GM21367 (cell line): ENCODE measurements around the gene KRT8.
"Not testable (repeated sequence)": the region's sequence is repeated elsewhere in the genome, so short reads cannot be mapped to it uniquely, and the experiment has no call there.

ENCODE experiments used
- ATAC-seq: cut with Tn5 transposase; IDR thresholded peaks from one replicate; pipeline ENCODE4 v1.9.1; 2021; ENCODE audit not compliant: unreplicated experiment

The KRT8 gene

DNA sequence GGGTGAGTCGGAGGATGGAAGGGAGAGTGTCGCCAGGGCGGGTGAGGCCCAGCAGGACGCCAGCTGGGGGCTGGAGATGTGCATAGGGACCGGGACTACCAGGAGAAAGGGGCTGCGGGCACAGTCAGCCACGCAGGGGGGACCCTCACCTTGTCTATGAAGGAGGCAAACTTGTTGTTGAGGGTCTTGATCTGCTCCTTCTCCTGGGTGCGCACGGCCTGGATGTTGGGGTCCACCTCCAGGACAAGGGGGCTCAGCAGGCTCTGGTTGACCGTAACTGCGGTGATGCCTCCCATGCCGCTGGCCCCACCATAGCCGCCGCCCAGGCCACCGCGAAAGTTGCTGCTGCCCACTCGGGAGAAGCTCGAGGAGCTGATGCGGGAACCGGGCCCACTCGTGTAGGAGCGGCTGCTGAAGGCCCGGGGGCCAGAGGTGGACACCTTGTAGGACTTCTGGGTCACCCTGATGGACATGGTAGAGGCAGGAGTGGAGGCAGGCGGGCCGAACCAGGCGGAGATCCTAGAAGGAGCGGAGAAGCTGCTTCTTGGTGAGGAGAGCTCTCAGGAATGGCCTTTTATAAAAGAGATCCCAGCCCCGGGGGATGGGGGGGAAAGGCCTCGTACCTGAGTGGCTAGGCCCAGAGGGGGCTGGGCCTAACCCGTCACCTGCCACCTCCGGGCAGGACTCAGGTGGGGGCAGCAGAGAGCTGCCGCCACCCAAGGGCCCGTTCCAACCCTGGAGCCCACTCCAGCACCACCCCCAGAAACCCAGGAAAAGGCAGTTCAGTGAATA lies at the start of gene KRT8:
TSS of gene KRT8 (minus strand) at position 568 of the 792 bp plus-strand sequence. CDS start at position 473, 95 bp downstream.
- ATAC-seq: not testable (repeated sequence)

DNA sequence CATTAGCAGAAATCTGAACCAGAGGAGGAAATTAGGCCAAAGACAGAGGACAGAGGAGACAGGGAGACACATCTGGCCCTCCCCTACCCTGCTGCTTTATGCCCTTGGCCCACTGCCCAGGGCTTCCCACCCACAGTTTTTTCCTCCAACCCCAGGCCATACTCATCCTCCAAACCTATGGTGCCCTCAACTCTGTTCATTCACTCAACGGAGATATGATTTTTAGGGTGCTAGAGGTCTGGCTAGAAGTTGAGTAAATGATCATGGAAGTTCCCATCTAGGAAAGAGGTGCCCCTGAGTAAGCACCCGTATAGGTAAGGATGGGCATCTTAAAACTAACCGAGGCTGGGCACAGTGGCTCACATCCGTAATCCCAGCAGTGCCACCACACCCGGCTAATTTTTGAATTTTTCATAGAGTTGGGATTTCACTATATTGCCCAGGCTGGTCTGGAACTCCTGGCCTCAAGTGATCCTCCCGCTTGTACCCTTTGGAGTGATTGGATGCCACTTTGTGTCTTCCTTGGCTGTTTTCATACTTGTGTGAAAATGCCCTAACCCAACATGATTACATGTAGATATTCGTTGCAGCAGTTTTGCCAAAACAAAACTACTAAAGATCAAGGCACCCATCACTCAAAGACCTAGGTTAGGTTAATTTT lies 48.4 kb upstream of the KRT8 start:
- no peak for ATAC-seq

DNA sequence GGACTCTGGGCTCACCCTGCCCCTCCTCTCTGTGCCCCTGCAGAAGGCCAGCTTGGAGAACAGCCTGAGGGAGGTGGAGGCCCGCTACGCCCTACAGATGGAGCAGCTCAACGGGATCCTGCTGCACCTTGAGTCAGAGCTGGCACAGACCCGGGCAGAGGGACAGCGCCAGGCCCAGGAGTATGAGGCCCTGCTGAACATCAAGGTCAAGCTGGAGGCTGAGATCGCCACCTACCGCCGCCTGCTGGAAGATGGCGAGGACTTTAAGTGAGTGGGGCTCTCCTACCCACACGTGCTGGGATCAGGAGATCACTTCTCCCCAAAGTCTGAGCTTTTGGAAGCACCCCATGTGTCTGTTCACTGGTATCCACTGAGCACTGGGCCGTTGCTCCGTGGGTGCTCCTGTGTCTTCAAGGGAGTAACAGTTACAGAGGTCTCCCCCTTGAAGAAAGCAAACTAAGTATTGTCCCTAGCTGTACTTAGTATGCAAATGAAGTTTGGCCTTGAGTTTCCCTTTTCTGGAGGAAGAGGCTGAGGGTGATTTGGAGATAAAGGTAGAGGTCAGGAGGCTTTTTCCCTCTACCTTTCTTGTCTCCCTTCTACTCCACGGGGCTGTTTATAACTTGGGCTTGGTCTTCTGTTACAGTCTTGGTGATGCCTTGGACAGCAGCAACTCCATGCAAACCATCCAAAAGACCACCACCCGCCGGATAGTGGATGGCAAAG lies 47.4 kb upstream of the KRT8 start:
- no peak for ATAC-seq

DNA sequence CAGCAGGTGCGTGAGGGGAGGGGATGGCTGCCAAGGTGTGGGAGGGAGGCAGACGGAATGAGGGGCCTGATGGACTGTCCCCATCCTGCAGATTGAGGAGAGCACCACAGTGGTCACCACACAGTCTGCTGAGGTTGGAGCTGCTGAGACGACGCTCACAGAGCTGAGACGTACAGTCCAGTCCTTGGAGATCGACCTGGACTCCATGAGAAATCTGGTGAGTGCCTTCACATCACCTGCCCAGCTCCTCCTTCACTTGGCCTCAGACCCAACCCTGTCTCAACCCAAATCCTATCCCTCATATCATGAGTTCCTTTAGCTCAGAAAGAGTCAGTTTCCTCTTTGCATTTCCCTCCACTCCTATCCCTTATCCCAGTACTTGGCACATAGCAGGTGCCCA lies 46.8 kb upstream of the KRT8 start:
- no peak for ATAC-seq

DNA sequence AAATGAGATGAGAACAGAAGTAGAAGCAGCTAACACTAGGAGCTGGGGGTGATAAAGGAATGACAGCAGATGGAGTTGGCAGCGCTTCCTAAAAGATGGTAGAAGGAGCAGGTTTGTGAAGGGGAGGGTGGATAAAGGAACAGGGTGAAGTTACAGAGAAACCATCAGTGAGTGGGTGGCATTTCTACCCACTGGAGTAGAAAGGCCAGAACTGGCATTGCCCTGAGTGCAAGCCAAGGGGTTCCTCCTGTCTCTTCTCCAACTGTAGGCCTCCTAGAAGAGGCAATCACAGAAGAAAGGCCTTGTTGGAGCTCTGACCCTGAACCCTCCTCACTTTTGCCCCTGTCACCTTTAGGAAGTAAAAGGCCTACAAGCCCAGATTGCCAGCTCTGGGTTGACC lies 46.2 kb upstream of the KRT8 start:
- no peak for ATAC-seq

DNA sequence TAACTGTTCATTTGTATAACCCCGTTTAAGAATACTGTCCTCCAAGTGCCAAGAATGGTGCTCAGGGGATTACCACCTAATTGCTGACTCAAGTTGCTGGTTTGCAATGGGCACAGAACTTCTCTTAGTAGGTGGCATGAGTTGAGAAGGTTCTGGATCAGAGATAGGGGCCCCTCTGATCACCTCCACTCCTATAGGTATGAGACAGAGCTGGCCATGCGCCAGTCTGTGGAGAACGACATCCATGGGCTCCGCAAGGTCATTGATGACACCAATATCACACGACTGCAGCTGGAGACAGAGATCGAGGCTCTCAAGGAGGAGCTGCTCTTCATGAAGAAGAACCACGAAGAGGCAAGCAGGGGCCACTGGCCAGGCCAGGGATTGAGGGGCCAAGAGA lies 45.7 kb upstream of the KRT8 start:
- no peak for ATAC-seq

DNA sequence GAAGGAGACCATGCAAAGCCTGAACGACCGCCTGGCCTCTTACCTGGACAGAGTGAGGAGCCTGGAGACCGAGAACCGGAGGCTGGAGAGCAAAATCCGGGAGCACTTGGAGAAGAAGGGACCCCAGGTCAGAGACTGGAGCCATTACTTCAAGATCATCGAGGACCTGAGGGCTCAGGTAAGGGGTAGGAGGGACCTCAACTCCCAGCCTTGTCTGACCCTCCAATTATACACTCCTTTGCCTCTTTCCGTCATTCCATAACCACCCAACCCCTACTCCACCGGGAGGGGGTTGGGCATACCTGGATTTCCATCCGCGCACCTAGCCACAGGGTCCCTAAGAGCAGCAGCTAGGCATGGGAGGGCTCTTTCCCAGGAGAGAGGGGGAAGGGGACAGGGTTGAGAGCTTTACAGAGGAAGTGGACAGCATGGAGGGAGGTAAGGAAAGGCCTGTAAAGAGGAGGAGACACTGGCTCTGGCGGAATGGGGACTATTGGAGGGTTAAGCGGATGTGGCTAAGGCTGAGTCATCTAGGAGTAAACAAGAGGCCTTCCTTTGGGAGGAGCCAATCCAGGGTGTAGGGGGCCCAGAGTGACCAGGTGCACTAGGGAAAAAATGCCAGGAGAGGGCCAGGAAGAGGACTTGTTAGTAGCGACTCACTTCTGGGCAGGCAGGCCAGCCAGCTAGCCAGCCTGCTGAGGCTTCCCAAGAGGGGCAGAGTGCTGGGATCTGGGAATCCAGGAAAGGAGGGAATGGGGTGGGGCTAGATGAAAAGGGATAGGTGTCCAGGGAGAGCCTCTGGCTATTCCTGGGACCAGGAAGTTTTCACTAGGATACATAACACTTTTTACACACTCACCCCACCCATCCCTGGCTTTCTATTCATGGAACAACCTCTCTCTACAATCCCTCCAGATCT lies 44.8 kb upstream of the KRT8 start:
- ATAC-seq: no peak

DNA sequence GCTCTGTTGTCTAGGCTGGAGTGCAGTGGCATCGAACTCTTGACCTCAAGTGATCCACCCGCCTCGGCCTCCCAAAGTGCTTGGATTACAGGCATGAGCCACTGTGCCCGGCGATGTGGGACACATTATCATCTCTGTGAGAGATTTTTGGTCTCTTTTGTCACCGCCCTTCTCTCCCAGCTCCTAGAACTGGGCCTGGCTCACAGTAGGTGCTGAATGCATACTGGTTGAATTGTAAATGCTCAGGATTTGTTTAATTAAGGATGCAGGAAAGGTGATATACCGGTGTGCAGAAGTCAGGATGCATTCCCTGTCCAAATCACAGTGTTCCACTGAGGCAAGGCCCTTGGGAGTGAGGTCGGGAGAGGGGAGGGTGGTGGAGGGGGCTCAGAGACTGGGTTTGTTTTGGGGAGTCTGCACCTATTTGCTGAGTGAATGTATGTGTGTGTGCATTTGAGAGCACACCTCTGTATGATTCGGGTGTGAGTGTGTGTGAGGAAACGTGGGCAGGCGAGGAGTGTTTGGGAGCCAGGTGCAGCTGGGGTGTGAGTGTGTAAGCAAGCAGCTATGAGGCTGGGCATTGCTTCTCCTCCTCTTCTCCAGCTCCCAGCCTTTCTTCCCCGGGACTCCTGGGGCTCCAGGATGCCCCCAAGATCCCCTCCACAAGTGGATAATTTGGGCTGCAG lies 43.0 kb upstream of the KRT8 start:
- no peak for ATAC-seq

DNA sequence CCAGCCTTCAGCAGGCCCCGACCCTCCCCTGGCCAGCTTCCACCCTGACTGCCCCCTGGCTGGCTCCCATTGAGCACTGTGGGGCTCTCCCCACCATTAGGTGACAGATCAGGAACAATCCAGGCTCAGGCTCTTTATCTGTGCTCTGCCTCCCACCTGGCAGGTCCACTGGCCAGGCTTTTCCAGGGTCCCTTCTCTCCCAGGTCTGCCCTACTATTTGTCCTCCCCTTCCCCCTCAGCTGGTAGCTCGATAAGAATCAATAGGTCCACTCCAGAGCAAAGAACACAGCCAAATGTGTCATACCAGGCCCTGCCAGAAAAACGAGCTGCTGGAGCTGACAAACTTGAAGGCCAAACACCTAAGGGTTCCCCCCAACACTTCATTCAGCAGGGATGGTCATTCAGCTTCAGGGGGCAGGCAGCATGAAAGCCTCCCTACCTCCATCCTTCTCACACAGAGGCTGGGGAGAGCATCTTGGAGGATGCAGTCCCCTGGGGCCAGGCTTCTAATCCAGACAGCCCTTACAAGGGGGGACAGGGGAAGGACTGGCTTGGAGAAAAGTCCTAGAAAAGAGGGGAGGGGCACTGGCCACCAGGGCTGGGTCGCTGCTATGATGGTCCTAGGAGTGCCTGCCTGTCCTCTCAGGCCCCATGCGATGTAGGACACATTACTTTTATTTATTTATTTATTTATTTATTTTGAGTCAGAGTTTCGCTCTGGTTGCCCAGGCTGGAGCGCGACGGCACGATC lies 42.1 kb upstream of the KRT8 start:
- ATAC-seq: no peak

DNA sequence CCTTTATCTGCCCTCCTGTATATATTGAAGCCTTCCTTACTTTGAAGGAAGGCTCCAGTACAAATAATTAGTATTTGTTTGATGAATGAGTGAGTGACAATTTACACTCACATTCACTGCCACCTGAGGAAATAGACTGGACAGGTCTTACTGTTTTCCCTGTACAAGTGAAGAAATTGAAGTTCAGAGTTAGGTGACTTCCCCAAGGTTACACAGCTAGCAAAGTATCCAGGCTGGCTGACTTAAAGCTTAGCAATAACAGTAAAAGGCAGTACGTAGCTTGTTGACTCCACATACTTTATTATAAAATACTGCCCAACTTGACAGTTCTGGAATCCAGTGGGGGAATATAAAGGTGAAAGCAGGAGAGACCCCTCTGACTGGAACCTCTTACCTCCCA lies 41.5 kb upstream of the KRT8 start:
- no peak for ATAC-seq

DNA sequence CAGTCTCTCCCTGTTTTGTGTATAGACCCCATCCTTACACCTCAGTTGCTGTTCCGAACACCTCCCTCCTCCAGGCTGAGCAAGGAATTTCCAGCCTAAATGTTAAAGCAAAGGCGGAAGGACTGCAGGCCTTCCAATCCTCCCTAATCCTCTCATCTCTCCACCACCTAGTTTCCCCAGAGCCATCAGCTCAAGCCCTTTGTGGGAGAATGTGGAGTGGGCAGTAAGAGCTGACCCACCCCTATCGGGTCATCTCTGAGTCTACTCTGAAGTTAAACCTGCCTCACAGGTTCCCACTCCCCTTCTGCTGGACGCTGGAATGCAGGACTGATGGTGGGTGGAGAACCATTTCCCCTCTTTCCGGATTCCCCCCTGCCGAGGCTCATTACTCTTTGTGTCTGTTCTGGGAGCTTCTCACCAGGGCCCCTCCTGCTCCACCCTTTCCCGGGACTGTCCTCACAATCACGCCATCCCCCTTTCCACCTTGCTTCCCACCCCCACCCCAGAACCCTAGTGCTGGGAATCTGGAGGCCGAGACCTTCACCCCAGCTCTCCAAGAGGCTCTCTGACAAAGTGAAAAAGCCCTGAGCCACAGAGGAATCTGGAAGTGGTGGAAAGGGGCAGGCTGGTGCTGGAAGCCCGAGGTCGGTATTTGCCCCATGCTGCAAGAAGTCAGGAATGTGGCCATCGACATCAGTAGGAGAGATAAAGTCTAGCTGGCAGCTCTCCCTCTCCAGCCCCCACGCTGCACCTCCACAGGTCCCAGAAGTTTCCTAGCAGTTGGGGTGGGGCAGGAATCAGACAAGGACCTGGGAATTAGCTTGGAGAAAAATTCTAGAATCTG lies 40.7 kb upstream of the KRT8 start:
- no peak for ATAC-seq

DNA sequence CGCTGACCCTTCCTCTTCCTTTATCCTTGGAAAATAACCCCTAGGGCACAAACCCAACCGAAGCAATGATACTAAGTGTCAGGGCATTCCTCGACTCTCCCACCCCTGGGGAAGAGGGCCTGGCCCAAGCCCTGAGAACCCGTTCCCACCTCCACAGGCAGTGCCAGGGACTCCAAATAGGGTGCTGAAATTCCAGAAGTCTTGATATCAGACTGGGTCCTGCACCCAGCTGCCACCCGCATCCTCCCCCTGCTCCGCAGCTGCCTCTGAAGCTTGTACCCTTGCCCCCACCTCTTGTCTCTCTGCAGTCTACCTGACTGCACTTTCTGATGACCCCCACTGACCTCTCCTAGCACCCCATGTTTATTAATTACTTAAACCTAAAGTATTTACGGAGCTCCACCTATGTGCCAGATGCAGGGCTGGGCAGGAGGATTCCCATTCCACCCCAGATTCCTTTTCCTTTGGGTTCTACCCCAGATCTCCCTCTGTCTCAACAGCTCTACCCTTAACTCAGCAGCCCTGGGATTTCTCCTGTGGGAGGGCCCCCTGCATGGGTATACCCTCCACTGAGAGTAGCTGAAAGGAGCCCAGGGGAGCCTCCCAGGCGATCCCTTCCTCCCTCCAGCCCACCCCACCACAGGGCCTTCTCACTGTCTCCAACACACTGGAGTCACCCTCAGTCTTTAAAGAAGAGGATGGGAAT lies 40.0 kb upstream of the KRT8 start:
- ATAC-seq: no peak

DNA sequence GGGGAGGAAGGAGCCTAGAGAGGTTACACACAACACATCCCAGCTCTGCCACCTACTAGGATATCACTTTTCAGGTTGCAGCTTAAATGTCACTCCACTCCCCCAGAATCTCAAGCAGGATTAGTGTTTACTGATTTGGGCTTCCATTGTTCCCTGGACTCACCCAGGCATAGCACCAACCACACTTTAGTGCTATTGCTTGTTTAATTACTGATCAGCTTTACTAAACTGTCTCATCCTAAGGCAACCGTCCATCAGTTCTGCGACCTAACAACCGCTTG lies 38.0 kb upstream of the KRT8 start:
- no peak for ATAC-seq

DNA sequence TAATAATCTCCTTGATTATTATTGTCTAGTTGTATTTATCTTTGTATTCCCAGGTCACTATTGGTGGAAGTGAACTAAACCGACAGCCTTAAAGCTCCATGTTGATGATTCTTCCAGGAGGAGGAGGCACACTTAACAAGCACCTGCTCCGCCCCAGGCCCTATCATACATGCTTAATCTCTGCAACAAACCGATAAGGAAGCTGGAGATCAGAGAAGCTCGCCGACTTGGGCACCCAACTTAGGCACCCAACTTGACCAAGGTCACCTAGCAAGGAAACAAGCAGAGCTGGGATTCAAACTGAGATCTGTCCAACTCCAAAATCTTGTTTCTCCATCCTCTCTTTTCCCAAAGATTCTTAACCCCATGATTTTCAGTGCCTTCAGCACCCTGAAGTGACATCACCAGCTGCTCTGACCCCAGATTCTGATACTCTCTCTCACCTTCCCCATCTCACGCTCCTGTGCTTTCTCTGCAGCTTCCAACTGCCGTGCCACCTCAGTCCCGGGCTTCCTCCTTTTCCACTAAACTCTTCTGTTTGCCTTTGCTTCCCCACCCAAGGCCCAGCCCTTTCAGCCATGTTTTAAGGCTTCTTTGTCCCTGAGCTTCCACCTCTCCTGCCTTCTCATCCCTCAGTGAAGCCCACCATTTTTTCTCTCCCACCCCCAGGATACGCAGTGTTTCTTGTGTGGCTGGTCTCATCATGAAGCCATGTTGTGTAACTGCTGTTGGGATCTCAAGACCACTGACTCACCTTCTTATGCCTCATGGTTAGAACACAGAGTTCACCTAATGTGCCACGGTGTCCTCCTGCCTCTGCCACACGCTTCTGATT lies 37.4 kb upstream of the KRT8 start:
- no peak for ATAC-seq

DNA sequence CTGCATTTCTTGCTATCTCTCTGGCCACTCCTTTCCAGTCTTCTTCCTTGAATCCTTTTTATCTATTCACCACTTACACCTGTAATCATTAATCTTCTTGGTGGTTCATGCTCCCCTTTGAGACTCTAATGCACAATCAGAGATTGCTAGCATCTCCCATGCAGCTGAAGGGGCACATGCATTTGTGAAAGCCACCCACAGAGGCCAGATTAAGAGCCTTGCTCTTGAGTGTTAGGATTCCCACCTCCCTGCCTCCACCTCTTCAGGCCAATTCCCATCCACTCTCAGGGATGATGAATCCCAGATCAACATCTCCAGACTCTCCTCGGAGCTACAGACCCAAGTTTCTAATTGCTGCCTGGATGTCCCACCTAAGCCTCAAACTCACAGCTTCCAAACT lies 24.7 kb upstream of the KRT8 start:
- no peak for ATAC-seq

DNA sequence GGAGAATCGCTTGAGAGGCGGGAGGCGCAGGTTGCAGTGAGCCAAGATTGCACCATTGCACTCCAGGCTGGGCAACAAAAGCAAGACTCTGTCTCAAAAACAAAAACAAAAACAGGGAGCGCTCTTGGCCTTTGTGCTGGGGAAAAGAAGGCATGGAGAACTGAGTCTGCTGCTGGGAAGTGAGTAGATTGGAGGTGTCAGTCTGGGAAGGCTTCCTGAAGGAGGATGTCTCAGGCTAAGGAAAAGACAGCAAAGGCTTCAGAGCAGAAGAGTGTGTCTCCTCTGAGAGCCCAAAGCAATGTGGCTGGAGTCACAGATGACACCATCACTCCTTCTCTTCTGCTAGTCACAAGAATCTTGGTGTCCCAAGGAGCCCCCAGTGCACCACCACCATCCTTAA lies 23.1 kb upstream of the KRT8 start:
- no peak for ATAC-seq

DNA sequence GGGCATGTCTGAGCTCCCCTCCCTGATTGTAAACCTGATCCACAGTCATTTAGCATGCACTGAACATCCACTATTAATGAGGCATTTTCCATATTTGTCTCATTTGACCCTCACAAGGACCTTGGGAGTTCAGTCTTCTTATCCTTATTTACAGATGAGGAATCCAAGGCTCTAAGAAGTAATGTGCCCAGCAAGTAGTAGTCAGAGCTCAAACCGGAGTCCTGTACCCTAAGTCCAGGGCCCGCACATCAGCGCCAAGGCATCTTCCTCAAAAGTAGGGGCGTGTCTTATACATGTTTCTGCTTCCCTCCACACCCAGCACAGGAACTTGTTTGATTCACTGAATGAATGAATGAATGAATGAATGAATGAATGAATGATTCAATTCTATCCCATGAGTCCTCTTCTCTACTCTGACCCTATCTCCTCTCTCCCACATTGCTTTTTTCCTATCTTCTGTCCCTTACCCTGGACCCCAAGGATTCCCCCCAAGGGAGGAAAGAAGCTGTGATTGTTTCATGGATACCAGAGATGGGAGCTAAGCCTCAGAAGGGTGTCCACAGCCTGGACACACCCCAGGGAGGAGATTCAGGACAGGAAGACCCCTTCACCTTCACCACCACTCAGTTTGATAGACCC lies 21.8 kb upstream of the KRT8 start:
- ATAC-seq: no peak
